H1 (cell line): ENCODE measurements around the gene MACF1. TPM values are rescaled to one million over a fixed set of nuclear protein-coding genes. Genes with fewer than 3 reads are reported as not detected.

Experiments used
- CTCF ChIA-PET: fragments of 300-600 bp; sonication (Branson Sonifier 250); formaldehyde crosslinking; loops from one replicate; lab custom pipeline; 2021; ENCODE audit not compliant: partially characterized antibody; lab: Charles Lee
- POLR2A ChIA-PET: fragments of 300-600 bp; sonication (Branson Sonifier 250); formaldehyde crosslinking; loops from one replicate; lab custom pipeline; 2021; ENCODE audit warnings: inconsistent platforms; ENCODE audit not compliant: partially characterized antibody; lab: Charles Lee
- DNase-seq, 2 experiments: peaks; one replicate each; pipeline versions ENCODE4 v3.0.0 to v3.0.0-alpha.2; 2010 to 2022; ENCODE audit warnings: low spot score in 2 of 2, low read depth in 1 of 2, mixed read lengths in 1 of 2
- FAIRE-seq: peaks from 2 replicates; lab custom pipeline; 2011; peaks lifted over from hg19 to GRCh38; lab: Jason Lieb, UNC
- H2AFZ ChIP-seq: 2 replicates; pipeline ENCODE4 v1.8.1; 2012; ENCODE audit warnings: low read length, inconsistent platforms
- H2AK5ac ChIP-seq: 2 replicates; pipeline ENCODE4 v1.6.1; 2013; ENCODE audit warnings: low read depth, low read length
- H2BK120ac ChIP-seq: replicated peaks from 2 replicates; pipeline ENCODE3; 2013; ENCODE audit warnings: low read depth, low read length, inconsistent platforms
- H2BK12ac ChIP-seq: 2 replicates; pipeline ENCODE4 v1.6.1; 2013; ENCODE audit warnings: low read depth, low read length
- H2BK15ac ChIP-seq: 2 replicates; pipeline ENCODE4 v1.6.1; 2013; ENCODE audit warnings: low read length
- H2BK20ac ChIP-seq: 2 replicates; pipeline ENCODE4 v1.6.1; 2013; ENCODE audit warnings: low read length
- H2BK5ac ChIP-seq: 2 replicates; pipeline ENCODE4 v1.6.1; 2013; ENCODE audit warnings: low read depth, low read length
- H3K14ac ChIP-seq: 2 replicates; pipeline ENCODE4 v1.6.1; 2013; ENCODE audit warnings: inconsistent platforms; ENCODE audit not compliant: insufficient read length
- H3K18ac ChIP-seq: 2 replicates; pipeline ENCODE4 v1.6.1; 2013; ENCODE audit warnings: low read length; ENCODE audit errors: extremely low read depth
- H3K23ac ChIP-seq: 2 replicates; pipeline ENCODE4 v1.6.1; 2013; ENCODE audit warnings: inconsistent platforms; ENCODE audit not compliant: insufficient read length
- H3K23me2 ChIP-seq: 2 replicates; pipeline ENCODE4 v1.6.1; 2013; ENCODE audit warnings: low read depth, low read length
- H3K27ac ChIP-seq: 2 replicates; pipeline ENCODE4 v1.6.1; 2011; ENCODE audit warnings: low read depth, low read length, inconsistent platforms
- H3K27me3 ChIP-seq, 4 experiments: replicated peaks in 1 of 4; 1 replicate in 1 of 4; 2 replicates in 3 of 4; pipeline versions ENCODE4 v1.6.1 to v1.8.1; 2011 to 2013; ENCODE audit warnings: low read length in 3 of 4, mild to moderate bottlenecking in 3 of 4, inconsistent platforms in 2 of 4, mixed read lengths in 2 of 4, moderate library complexity in 1 of 4; ENCODE audit not compliant: control insufficient read depth in 3 of 4, insufficient read depth in 3 of 4; ENCODE audit errors: extremely low read depth in 1 of 4
- H3K36me3 ChIP-seq, 4 experiments: 2 replicates each; pipeline versions ENCODE4 v1.6.1 to v1.8.1; 2011 to 2013; ENCODE audit warnings: mild to moderate bottlenecking in 4 of 4, low read length in 3 of 4, moderate library complexity in 2 of 4, control low read depth in 1 of 4, inconsistent platforms in 1 of 4; ENCODE audit not compliant: insufficient read depth in 4 of 4, control insufficient read depth in 2 of 4
- H3K4ac ChIP-seq: replicated peaks from 2 replicates; pipeline ENCODE3; 2013; ENCODE audit warnings: low read length, low read depth, mixed read lengths, inconsistent platforms; ENCODE audit not compliant: insufficient read length
- H3K4me1 ChIP-seq, 4 experiments: replicated peaks in 1 of 4; 1 replicate in 1 of 4; 2 replicates in 3 of 4; pipeline versions ENCODE4 v1.6.1 to v1.8.1; 2011 to 2013; ENCODE audit warnings: low read length in 3 of 4, inconsistent platforms in 2 of 4, mixed read lengths in 1 of 4; ENCODE audit not compliant: insufficient read depth in 4 of 4, control insufficient read depth in 3 of 4
- H3K4me2 ChIP-seq, 2 experiments: 2 replicates each; pipeline versions ENCODE4 v1.6.1 to v1.8.1; 2011 to 2013; ENCODE audit warnings: low read depth in 2 of 2, low read length in 2 of 2, control low read depth in 1 of 2, inconsistent platforms in 1 of 2, mild to moderate bottlenecking in 1 of 2; ENCODE audit not compliant: insufficient read depth in 1 of 2
- H3K4me3 ChIP-seq, 4 experiments: fragments of 200-600, 300-600 bp in 1 of 4; sonication (generic), shearing (Covaris generic), sonication (Bioruptor Twin) in 1 of 4; 2 replicates each; pipeline versions ENCODE4 v1.5.1 to v1.8.1; 2011 to 2016; ENCODE audit warnings: low read length in 4 of 4, low read depth in 3 of 4, control low read depth in 2 of 4, inconsistent platforms in 2 of 4, mild to moderate bottlenecking in 2 of 4, mixed read lengths in 1 of 4, moderate library complexity in 1 of 4; ENCODE audit not compliant: insufficient read depth in 2 of 4; ENCODE audit errors: extremely low read depth in 1 of 4
- H3K56ac ChIP-seq: replicated peaks from 2 replicates; pipeline ENCODE3; 2013; ENCODE audit warnings: low read depth, mild to moderate bottlenecking, mixed read lengths, low read length, inconsistent platforms; ENCODE audit not compliant: insufficient read length
- H3K79me1 ChIP-seq: 2 replicates; pipeline ENCODE4 v1.6.1; 2013; ENCODE audit warnings: low read depth, low read length, control low read depth
- H3K79me2 ChIP-seq, 2 experiments: 2 replicates each; pipeline versions ENCODE4 v1.6.1 to v1.8.1; 2012 to 2013; ENCODE audit warnings: low read length in 2 of 2, mild to moderate bottlenecking in 2 of 2, inconsistent platforms in 1 of 2; ENCODE audit not compliant: insufficient read depth in 2 of 2, control insufficient read depth in 1 of 2
- H3K9ac ChIP-seq, 4 experiments: replicated peaks in 1 of 4; 1 replicate in 1 of 4; 2 replicates in 3 of 4; pipeline versions ENCODE4 v1.6.1 to v1.8.1; 2011 to 2013; ENCODE audit warnings: low read depth in 3 of 4, low read length in 3 of 4, control low read depth in 2 of 4, mild to moderate bottlenecking in 2 of 4, moderate library complexity in 2 of 4, inconsistent platforms in 1 of 4; ENCODE audit errors: extremely low read depth in 1 of 4
- H3K9me3 ChIP-seq, 2 experiments: 2 replicates each; pipeline versions ENCODE4 v1.6.1 to v1.8.1; 2012 to 2013; ENCODE audit warnings: mild to moderate bottlenecking in 2 of 2, moderate library complexity in 2 of 2, control low read depth in 1 of 2, inconsistent platforms in 1 of 2, low read depth in 1 of 2, low read length in 1 of 2, mixed read lengths in 1 of 2; ENCODE audit not compliant: insufficient read depth in 2 of 2
- H4K20me1 ChIP-seq, 2 experiments: replicated peaks in 1 of 2; 2 replicates each; pipeline versions ENCODE3 to v1.8.1; 2011 to 2013; ENCODE audit warnings: inconsistent platforms in 2 of 2, low read length in 2 of 2, mild to moderate bottlenecking in 1 of 2; ENCODE audit not compliant: insufficient read depth in 2 of 2, control insufficient read depth in 1 of 2
- H4K5ac ChIP-seq: 2 replicates; pipeline ENCODE4 v1.6.1; 2013; ENCODE audit warnings: low read length, low read depth, mixed read lengths, inconsistent platforms; ENCODE audit not compliant: insufficient read length
- H4K8ac ChIP-seq: 2 replicates; pipeline ENCODE4 v1.8.0; 2013; ENCODE audit warnings: mild to moderate bottlenecking, moderate library complexity, low read length, inconsistent platforms; ENCODE audit not compliant: insufficient read depth; ENCODE audit errors: extremely low read depth
- H4K91ac ChIP-seq: replicated peaks from 2 replicates; pipeline ENCODE3; 2013; ENCODE audit warnings: low read length, mixed read lengths, inconsistent platforms; ENCODE audit not compliant: insufficient read length
- CBX8 ChIP-seq: fragments of 300-800, 300-1000 bp; sonication (generic); IDR thresholded peaks from 2 replicates; pipeline ENCODE4 v1.7.1; 2016; ENCODE audit warnings: low read depth, low read length, borderline replicate concordance
- CHD2 ChIP-seq: IDR thresholded peaks from 2 replicates; pipeline ENCODE4 v1.6.1; 2012; ENCODE audit warnings: low read length, improper control_type of control experiment
- EP300 ChIP-seq, 2 experiments: IDR thresholded peaks; 1 replicate in 1 of 2; 2 replicates in 1 of 2; pipeline ENCODE4 v1.6.1; 2011 to 2012; ENCODE audit warnings: low read depth in 2 of 2, low read length in 2 of 2, mild to moderate bottlenecking in 2 of 2, borderline replicate concordance in 1 of 2, inconsistent platforms in 1 of 2, moderate library complexity in 1 of 2
- HDAC2 ChIP-seq, 2 experiments: fragments of 300-600 bp in 1 of 2; sonication (generic) in 1 of 2; IDR thresholded peaks; 2 replicates each; pipeline ENCODE4 v1.6.1; 2011 to 2012; ENCODE audit warnings: low read depth in 2 of 2, low read length in 2 of 2, mild to moderate bottlenecking in 2 of 2, moderate library complexity in 2 of 2, borderline replicate concordance in 1 of 2, inconsistent platforms in 1 of 2
- KDM5A ChIP-seq: fragments of 200-600 bp; IDR thresholded peaks from 2 replicates; pipeline ENCODE4 v1.7.1; 2012; ENCODE audit warnings: mild to moderate bottlenecking, low read length, inconsistent platforms, mixed read lengths
- POU5F1 ChIP-seq: IDR thresholded peaks from 2 replicates; pipeline ENCODE4 v1.6.1; 2011; ENCODE audit warnings: low read depth, mild to moderate bottlenecking, low read length, moderate library complexity
- RAD21 ChIP-seq, 2 experiments: IDR thresholded peaks in 1 of 2; conservative IDR thresholded peaks in 1 of 2; 2 replicates each; pipeline ENCODE4 v1.6.1; 2011; ENCODE audit warnings: low read depth in 2 of 2, low read length in 2 of 2, improper control_type of control experiment in 1 of 2, inconsistent platforms in 1 of 2, mild to moderate bottlenecking in 1 of 2, moderate library complexity in 1 of 2
- SIN3A ChIP-seq, 2 experiments: IDR thresholded peaks in 1 of 2; conservative IDR thresholded peaks in 1 of 2; 2 replicates each; pipeline ENCODE4 v1.6.1; 2011 to 2012; ENCODE audit warnings: low read length in 2 of 2, improper control_type of control experiment in 1 of 2, low read depth in 1 of 2, mild to moderate bottlenecking in 1 of 2
- TAF1 ChIP-seq: IDR thresholded peaks from 2 replicates; pipeline ENCODE4 v1.6.1; 2011; ENCODE audit warnings: mild to moderate bottlenecking, low read depth, low read length
- WGBS, 2 experiments: shearing (Covaris generic) in 1 of 2; methylation state at CpG; one replicate each; pipeline versions ENCODE4 v1.1.6 to v1.1.7; 2013 to 2015; ENCODE audit warnings: low lambda C conversion rate in 2 of 2, mixed read lengths in 2 of 2, inconsistent platforms in 1 of 2, low coverage in 1 of 2, missing lambda C conversion rate in 1 of 2; ENCODE audit not compliant: insufficient replicate concordance in 2 of 2, insufficient coverage in 1 of 2, insufficient read length in 1 of 2; ENCODE audit errors: extremely low coverage in 1 of 2, missing lambda C conversion rate in 1 of 2; 5-methylcytosine and 5-hydroxymethylcytosine counted together
- polyA plus RNA-seq, 7 experiments: library from polyadenylated mRNA; depleted of rRNA in 3 of 7; stranded (reverse) in 5 of 7; unstranded in 2 of 7; fragments of >200 nt in 5 of 7; fragments of 200-250 nt in 2 of 7; gene quantifications; 1 replicate in 5 of 7; 2 replicates in 1 of 7; 4 replicates in 1 of 7; pipeline versions ENCODE4 v1.2.1 to v1.2.3, GENCODE V29; 2011 to 2013; ENCODE audit warnings: missing spikeins in 2 of 7, mixed read lengths in 2 of 7
- total RNA-seq: library from RNA; stranded (reverse); fragmentation: NEBNext Ultra II Directional; extraction: Animal tissue kit (Norgen Biotek cat#: 25700); gene quantifications from 2 replicates; pipeline ENCODE4 v1.2.1, GENCODE V29; 2021
- TF ChIP-seq, protein P1 (sequence below): IDR thresholded peaks from 2 replicates; pipeline ENCODE4 v1.6.1; 2011; ENCODE audit warnings: low read length, improper control_type of control experiment

Gene MACF1
- total and polyA plus RNA-seq, 2 of the 8 experiments (the other 6 are each of a cell fraction or from before 2014, with no cell fraction given): 59.8 to 285 TPM

DNA sequence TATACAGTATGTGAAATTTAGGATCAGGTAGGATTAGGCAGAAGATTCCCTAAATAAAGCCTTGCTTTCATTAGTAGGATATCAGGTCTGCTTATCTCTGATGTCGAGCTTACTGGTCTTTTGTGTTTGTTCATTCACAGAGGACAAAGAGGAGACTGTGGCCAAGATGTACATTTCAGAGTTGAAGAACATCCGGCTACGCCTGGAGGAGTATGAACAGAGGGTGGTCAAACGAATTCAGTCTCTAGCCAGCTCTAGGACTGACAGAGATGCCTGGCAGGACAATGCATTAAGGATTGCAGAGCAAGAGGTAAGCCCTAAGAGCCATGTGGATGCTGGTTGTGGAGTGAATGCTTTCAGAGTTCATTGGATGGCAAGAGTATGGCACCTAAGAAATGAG is 106.2 kb downstream of the MACF1 start:
- TF ChIP-seq RAD21 (IDR thresholded peaks at IDR 0.05 in 1 of 2, conservative IDR thresholded peaks at IDR 0.05 in 1 of 2; ENCODE audit: low read depth in 2 of 2, low read length in 2 of 2): no peak
- no peak for TF ChIP-seq EP300 (IDR thresholded peaks at IDR 0.05; ENCODE audit: borderline replicate concordance in 1 of 2, low read depth in 2 of 2, low read length in 2 of 2)
- TF ChIP-seq CBX8: no peak
- no peak for TF ChIP-seq CHD2
- TF ChIP-seq POU5F1: no peak
- TF ChIP-seq KDM5A: no peak
- no peak for TF ChIP-seq SIN3A (conservative IDR thresholded peaks at IDR 0.05 in 1 of 2, IDR thresholded peaks at IDR 0.05 in 1 of 2; ENCODE audit: low read depth in 1 of 2, low read length in 2 of 2)
- TF ChIP-seq, protein P1, sequence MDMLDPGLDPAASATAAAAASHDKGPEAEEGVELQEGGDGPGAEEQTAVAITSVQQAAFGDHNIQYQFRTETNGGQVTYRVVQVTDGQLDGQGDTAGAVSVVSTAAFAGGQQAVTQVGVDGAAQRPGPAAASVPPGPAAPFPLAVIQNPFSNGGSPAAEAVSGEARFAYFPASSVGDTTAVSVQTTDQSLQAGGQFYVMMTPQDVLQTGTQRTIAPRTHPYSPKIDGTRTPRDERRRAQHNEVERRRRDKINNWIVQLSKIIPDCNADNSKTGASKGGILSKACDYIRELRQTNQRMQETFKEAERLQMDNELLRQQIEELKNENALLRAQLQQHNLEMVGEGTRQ: no peak
- TF ChIP-seq TAF1: no peak
- no peak for TF ChIP-seq HDAC2 (IDR thresholded peaks at IDR 0.05; ENCODE audit: borderline replicate concordance in 1 of 2, low read depth in 2 of 2, low read length in 2 of 2)
- no peak overlapping the region for H3K27ac ChIP-seq
- H3K4ac ChIP-seq: no peak overlapping the region
- no peak overlapping the region for H2AFZ ChIP-seq
- H3K4me3 ChIP-seq: no peak overlapping the region
- no peak overlapping the region for H4K5ac ChIP-seq
- H3K23ac ChIP-seq: no peak overlapping the region
- H4K91ac ChIP-seq: no peak overlapping the region
- H2BK15ac ChIP-seq: no peak overlapping the region
- no peaks in the 10 kb centered on the region for H3K4me1 ChIP-seq
- FAIRE-seq: no peak
- H3K79me2 ChIP-seq: no peaks in the 10 kb centered on the region
- no peak overlapping the region for H3K14ac ChIP-seq
- H3K18ac ChIP-seq: no peak overlapping the region
- H2BK12ac ChIP-seq: no peak overlapping the region
- no peaks in the 10 kb centered on the region for H3K79me1 ChIP-seq
- H3K27me3 ChIP-seq: no peaks in the 10 kb centered on the region
- H4K20me1 ChIP-seq: no peaks in the 10 kb centered on the region
- no peak overlapping the region for H4K8ac ChIP-seq
- H2BK5ac ChIP-seq: no peak overlapping the region
- no peak for DNase-seq
- no peak overlapping the region for H2BK120ac ChIP-seq
- ChIA-PET CTCF (interaction anchor here (0.6 to 1.2 kb wide), 3 partner anchors 30 to 212 kb away, joined by 3 to 4 read pairs (median 3); no protein-coding TSS in a partner anchor), POLR2A (no interaction called here)
- no peaks in the 10 kb centered on the region for H3K23me2 ChIP-seq
- H3K9me3 ChIP-seq: no peaks in the 10 kb centered on the region
- H2BK20ac ChIP-seq: no peak overlapping the region
- no peak overlapping the region for H2AK5ac ChIP-seq
- 95% methylated on average over 4 of the region's 4 CpGs; no CpG with 5 or more reads in 1 of the 2 experiments for WGBS, 2 experiments
- H3K9ac ChIP-seq: no peak overlapping the region
- peaks cover 11 to 51% (median 31%) of the 10 kb centered on the region in 4 experiments; a peak in 7 of 8 replicates for H3K36me3 ChIP-seq
- no peak overlapping the region for H3K56ac ChIP-seq
- no peak overlapping the region for H3K4me2 ChIP-seq
